IMR-90 (cell line): Measurements from ENCODE around the gene NLGN3.

Source experiments
- CEBPB ChIP-seq: IDR thresholded peaks from 2 replicates; pipeline ENCODE4 v1.6.1; 2012; ENCODE audit warnings: low read depth, low read length, improper control_type of control experiment
- MAZ ChIP-seq: IDR thresholded peaks from 2 replicates; pipeline ENCODE4 v1.6.1; 2012; ENCODE audit warnings: low read depth, mild to moderate bottlenecking, low read length, improper control_type of control experiment, moderate library complexity, borderline replicate concordance
- MXI1 ChIP-seq: IDR thresholded peaks from 2 replicates; pipeline ENCODE4 v1.6.1; 2012; ENCODE audit warnings: low read depth, mild to moderate bottlenecking, low read length, moderate library complexity, borderline replicate concordance
- NFE2L2 ChIP-seq: fragments of 150-350 bp; IDR thresholded peaks from 2 replicates; pipeline ENCODE4 v1.6.1; 2016; ENCODE audit warnings: low read depth, mild to moderate bottlenecking, low read length
- POLR2A ChIP-seq: IDR thresholded peaks from 2 replicates; pipeline ENCODE4 v1.6.1; 2012; ENCODE audit warnings: mild to moderate bottlenecking, low read depth, low read length
- RCOR1 ChIP-seq: IDR thresholded peaks from 2 replicates; pipeline ENCODE4 v1.6.1; 2012; ENCODE audit warnings: mild to moderate bottlenecking, low read length, improper control_type of control experiment; ENCODE audit not compliant: insufficient replicate concordance
- SMC3 ChIP-seq: fragments of 150-350 bp; IDR thresholded peaks from 2 replicates; pipeline ENCODE4 v1.6.1; 2016; ENCODE audit warnings: low read depth, mild to moderate bottlenecking, antibody characterized with exemption, low read length, moderate library complexity
- TF ChIP-seq, protein P1 (sequence below): conservative IDR thresholded peaks from 2 replicates; pipeline ENCODE4 v1.5.1; 2012; ENCODE audit warnings: mild to moderate bottlenecking, low read depth, low read length, improper control_type of control experiment
- TF ChIP-seq, protein P2 (sequence below): fragments of 150-350 bp; IDR thresholded peaks from 2 replicates; pipeline ENCODE4 v1.6.1; 2017; ENCODE audit warnings: mild to moderate bottlenecking, antibody characterized with exemption, low read length, low read depth

DNA sequence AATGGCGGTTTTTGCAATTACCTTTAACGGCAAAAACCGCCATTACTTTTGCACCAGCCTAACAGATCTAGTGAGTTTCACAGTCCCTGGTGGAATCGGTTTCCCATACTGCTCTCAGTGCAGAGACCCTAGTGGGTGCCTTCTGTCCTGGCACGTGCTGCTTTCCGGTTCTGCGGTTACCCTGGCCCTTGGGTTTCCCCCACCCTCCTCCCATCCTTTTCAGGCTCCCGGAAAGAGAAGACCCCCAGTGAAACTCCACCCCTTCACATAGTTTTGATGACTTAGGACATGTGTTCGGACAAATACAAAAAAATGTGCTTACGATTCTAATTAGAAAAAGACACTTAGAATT, 36.9 kb downstream of the NLGN3 start:
- TF ChIP-seq, protein P1, sequence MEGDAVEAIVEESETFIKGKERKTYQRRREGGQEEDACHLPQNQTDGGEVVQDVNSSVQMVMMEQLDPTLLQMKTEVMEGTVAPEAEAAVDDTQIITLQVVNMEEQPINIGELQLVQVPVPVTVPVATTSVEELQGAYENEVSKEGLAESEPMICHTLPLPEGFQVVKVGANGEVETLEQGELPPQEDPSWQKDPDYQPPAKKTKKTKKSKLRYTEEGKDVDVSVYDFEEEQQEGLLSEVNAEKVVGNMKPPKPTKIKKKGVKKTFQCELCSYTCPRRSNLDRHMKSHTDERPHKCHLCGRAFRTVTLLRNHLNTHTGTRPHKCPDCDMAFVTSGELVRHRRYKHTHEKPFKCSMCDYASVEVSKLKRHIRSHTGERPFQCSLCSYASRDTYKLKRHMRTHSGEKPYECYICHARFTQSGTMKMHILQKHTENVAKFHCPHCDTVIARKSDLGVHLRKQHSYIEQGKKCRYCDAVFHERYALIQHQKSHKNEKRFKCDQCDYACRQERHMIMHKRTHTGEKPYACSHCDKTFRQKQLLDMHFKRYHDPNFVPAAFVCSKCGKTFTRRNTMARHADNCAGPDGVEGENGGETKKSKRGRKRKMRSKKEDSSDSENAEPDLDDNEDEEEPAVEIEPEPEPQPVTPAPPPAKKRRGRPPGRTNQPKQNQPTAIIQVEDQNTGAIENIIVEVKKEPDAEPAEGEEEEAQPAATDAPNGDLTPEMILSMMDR = no peak
- TF ChIP-seq POLR2A = no peak
- TF ChIP-seq CEBPB = no peak
- no peak for TF ChIP-seq SMC3
- no peak for TF ChIP-seq MXI1
- no peak for TF ChIP-seq NFE2L2
- TF ChIP-seq, protein P2, sequence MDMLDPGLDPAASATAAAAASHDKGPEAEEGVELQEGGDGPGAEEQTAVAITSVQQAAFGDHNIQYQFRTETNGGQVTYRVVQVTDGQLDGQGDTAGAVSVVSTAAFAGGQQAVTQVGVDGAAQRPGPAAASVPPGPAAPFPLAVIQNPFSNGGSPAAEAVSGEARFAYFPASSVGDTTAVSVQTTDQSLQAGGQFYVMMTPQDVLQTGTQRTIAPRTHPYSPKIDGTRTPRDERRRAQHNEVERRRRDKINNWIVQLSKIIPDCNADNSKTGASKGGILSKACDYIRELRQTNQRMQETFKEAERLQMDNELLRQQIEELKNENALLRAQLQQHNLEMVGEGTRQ = no peak
- TF ChIP-seq RCOR1 = no peak
- no peak for TF ChIP-seq MAZ
